Adrenal gland (tissue), 5 donors: ENCODE measurements around the gene PTPRD.

Source experiments
- POLR2A ChIP-seq, 2 donors: fragments of 450-650 bp; IDR thresholded peaks; one replicate each; pipeline ENCODE4 v1.6.1; 2017; ENCODE audit warnings: antibody characterized with exemption in 2 of 2, mild to moderate bottlenecking in 2 of 2, moderate library complexity in 1 of 2
- TF ChIP-seq, protein P1 (sequence below), 6 experiments: fragments of 450-650 bp in 4 of 6; fragments of 200-600 bp in 2 of 6; sonication (generic) in 1 of 6; IDR thresholded peaks; 1 replicate in 5 of 6; 2 replicates in 1 of 6; pipeline versions ENCODE4 v1.5.1 to v1.8.0; 2016 to 2021; ENCODE audit warnings: antibody characterized with exemption in 6 of 6, mild to moderate bottlenecking in 2 of 6, moderate library complexity in 1 of 6
- donor health status: DM: no; HTN: no; CAD: no.

DNA sequence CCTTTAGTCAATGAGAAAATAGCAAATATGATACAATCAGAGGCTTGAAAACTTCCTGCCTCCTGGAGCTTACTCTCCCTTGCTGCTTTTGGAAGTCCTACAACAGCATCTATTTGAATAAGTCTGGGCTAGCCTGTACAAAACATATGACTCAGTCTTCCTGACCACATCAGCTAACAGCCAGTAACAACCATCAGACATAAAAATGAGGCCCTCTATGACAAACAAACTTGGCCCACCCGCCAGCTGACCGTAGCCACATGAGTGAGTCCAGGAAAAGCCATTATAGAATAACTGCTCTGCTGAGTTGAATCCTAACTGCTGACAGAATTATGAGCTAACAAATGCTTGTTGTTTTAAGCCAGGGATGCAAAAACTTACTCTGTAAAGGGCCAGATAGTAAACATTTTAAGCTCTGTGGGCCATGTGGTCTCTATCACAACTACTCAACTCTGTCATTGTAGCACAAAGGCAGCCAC, 347.6 kb downstream of the PTPRD start:
- TF ChIP-seq, protein P1, sequence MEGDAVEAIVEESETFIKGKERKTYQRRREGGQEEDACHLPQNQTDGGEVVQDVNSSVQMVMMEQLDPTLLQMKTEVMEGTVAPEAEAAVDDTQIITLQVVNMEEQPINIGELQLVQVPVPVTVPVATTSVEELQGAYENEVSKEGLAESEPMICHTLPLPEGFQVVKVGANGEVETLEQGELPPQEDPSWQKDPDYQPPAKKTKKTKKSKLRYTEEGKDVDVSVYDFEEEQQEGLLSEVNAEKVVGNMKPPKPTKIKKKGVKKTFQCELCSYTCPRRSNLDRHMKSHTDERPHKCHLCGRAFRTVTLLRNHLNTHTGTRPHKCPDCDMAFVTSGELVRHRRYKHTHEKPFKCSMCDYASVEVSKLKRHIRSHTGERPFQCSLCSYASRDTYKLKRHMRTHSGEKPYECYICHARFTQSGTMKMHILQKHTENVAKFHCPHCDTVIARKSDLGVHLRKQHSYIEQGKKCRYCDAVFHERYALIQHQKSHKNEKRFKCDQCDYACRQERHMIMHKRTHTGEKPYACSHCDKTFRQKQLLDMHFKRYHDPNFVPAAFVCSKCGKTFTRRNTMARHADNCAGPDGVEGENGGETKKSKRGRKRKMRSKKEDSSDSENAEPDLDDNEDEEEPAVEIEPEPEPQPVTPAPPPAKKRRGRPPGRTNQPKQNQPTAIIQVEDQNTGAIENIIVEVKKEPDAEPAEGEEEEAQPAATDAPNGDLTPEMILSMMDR (IDR thresholded peaks at IDR 0.05), result no peak
- TF ChIP-seq POLR2A (IDR thresholded peaks at IDR 0.05), result no peak
